Panc1 (cell line): ENCODE results near the gene CASP4.

Experiments
- CTCF ChIP-seq: fragments of 450-650 bp; IDR thresholded peaks from 2 replicates; pipeline ENCODE4 v1.5.1; 2017; ENCODE audit warnings: mild to moderate bottlenecking
- POLR2AphosphoS5 ChIP-seq: IDR thresholded peaks from 2 replicates; pipeline ENCODE4 v1.6.1; 2012; ENCODE audit warnings: mild to moderate bottlenecking, low read depth, low read length, moderate library complexity
- REST ChIP-seq, 2 experiments: IDR thresholded peaks; 2 replicates each; pipeline ENCODE4 v1.6.1; 2011 to 2012; ENCODE audit warnings: low read depth in 2 of 2, control low read depth in 1 of 2, low read length in 1 of 2, mild to moderate bottlenecking in 1 of 2, moderate library complexity in 1 of 2; ENCODE audit not compliant: insufficient read depth in 1 of 2
- SIN3A ChIP-seq: IDR thresholded peaks from 2 replicates; pipeline ENCODE4 v1.6.1; 2012; ENCODE audit warnings: low read depth, mild to moderate bottlenecking, low read length, moderate library complexity, borderline replicate concordance; ENCODE audit not compliant: insufficient read depth
- TCF7L2 ChIP-seq: IDR thresholded peaks from 2 replicates; pipeline ENCODE4 v1.6.1; 2011; ENCODE audit warnings: mild to moderate bottlenecking, low read depth, low read length, inconsistent platforms

- TF ChIP-seq CTCF (no peak), POLR2AphosphoS5 (no peak), REST (IDR thresholded peaks at IDR 0.05; ENCODE audit: insufficient read depth in 1 of 2, low read depth in 2 of 2, low read length in 1 of 2) (no peak), TCF7L2 (no peak), SIN3A (no peak)
These were observed 69.7 kb downstream of the CASP4 start for GRCh38 chr11:104898685-104899013.
